ENCODE data around the gene USP7. TPM values are rescaled to one million over a fixed set of nuclear protein-coding genes. Genes with fewer than 3 reads are reported as not detected.

USP7 gene
- total and polyA plus RNA-seq, 4 donors: 13.7 to 85.6 (median 37.7) TPM

GRCh38 chr16:8999800-9000199 is 36.1 kb upstream of the USP7 start:
- Histone ChIP-seq H3K36me3 (ENCODE audit: control insufficient read depth in 4 of 4, insufficient read depth in 3 of 4, low read depth in 1 of 4, low read length in 3 of 4) (no peaks in the 10 kb centered on the region), H3K27me3 (ENCODE audit: control insufficient read depth in 4 of 4, insufficient read depth in 4 of 4, low read length in 3 of 4) (no peaks in the 10 kb centered on the region), H3K9ac (ENCODE audit: low read depth in 1 of 2, low read length in 2 of 2) (no peak overlapping the region), H3K4me3 (ENCODE audit: low read depth in 1 of 3, low read length in 3 of 3) (no peak overlapping the region), H3K4me1 (ENCODE audit: control insufficient read depth in 4 of 4, insufficient read depth in 4 of 4, low read length in 3 of 4) (no peaks in the 10 kb centered on the region), H3K27ac (ENCODE audit: low read depth in 1 of 2, low read length in 2 of 2) (no peak overlapping the region), H3K9me3 (ENCODE audit: control insufficient read depth in 4 of 4, low read length in 3 of 4) (no peaks in the 10 kb centered on the region)
- TF ChIP-seq GABPA (IDR thresholded peaks at IDR 0.05 in 1 of 2, conservative IDR thresholded peaks at IDR 0.05 in 1 of 2) (no peak), HNF4A (conservative IDR thresholded peaks at IDR 0.05) (no peak), YY1 (IDR thresholded peaks at IDR 0.05) (no peak), CTCF (IDR thresholded peaks at IDR 0.05; ENCODE audit: low read depth, low read length, missing input control) (no peak), HNF4G (IDR thresholded peaks at IDR 0.05) (no peak), FOXA2 (IDR thresholded peaks at IDR 0.05) (no peak), JUND (IDR thresholded peaks at IDR 0.05) (no peak), RXRA (IDR thresholded peaks at IDR 0.05) (no peak), SP1 (IDR thresholded peaks at IDR 0.05) (no peak), MAX (IDR thresholded peaks at IDR 0.05) (no peak), RAD21 (IDR thresholded peaks at IDR 0.05) (no peak), FOXA1 (IDR thresholded peaks at IDR 0.05) (no peak), EGR1 (IDR thresholded peaks at IDR 0.05; ENCODE audit: low read depth in 2 of 2) (no peak), ATF3 (IDR thresholded peaks at IDR 0.05) (no peak)
- DNase-seq (ENCODE audit: low spot score): no peak
- 81% methylated on average over 4 of the region's 4 CpGs for WGBS

GRCh38 chr16:8998108-8998507 is 34.4 kb upstream of the USP7 start:
- H3K27me3 ChIP-seq (ENCODE audit: control insufficient read depth in 4 of 4, insufficient read depth in 4 of 4, low read length in 3 of 4): no peaks in the 10 kb centered on the region
- H3K4me3 ChIP-seq (ENCODE audit: low read depth in 1 of 3, low read length in 3 of 3): no peak overlapping the region
- no peak for DNase-seq (ENCODE audit: low spot score)
- no peaks in the 10 kb centered on the region for H3K4me1 ChIP-seq (ENCODE audit: control insufficient read depth in 4 of 4, insufficient read depth in 4 of 4, low read length in 3 of 4)
- 91% methylated on average over 1 of the region's 1 CpG for WGBS
- H3K27ac ChIP-seq (ENCODE audit: low read depth in 1 of 2, low read length in 2 of 2): no peak overlapping the region
- H3K9me3 ChIP-seq (ENCODE audit: control insufficient read depth in 4 of 4, low read length in 3 of 4): no peaks in the 10 kb centered on the region
- H3K36me3 ChIP-seq (ENCODE audit: control insufficient read depth in 4 of 4, insufficient read depth in 3 of 4, low read depth in 1 of 4, low read length in 3 of 4): no peaks in the 10 kb centered on the region
- H3K9ac ChIP-seq (ENCODE audit: low read depth in 1 of 2, low read length in 2 of 2): no peak overlapping the region
- TF ChIP-seq RXRA (IDR thresholded peaks at IDR 0.05) (no peak), HNF4G (IDR thresholded peaks at IDR 0.05) (no peak)

GRCh38 chr16:8996891-8997290 is 33.2 kb upstream of the USP7 start:
- H3K4me1 ChIP-seq (ENCODE audit: control insufficient read depth in 4 of 4, insufficient read depth in 4 of 4, low read length in 3 of 4): no peaks in the 10 kb centered on the region
- no peaks in the 10 kb centered on the region for H3K27me3 ChIP-seq (ENCODE audit: control insufficient read depth in 4 of 4, insufficient read depth in 4 of 4, low read length in 3 of 4)
- no peaks in the 10 kb centered on the region for H3K9me3 ChIP-seq (ENCODE audit: control insufficient read depth in 4 of 4, low read length in 3 of 4)

More at GRCh38 chr16:8996891-8997290, 33.2 kb upstream of the USP7 start:
- TF ChIP-seq MAX (IDR thresholded peaks at IDR 0.05): no peak
- TF ChIP-seq EGR1 (IDR thresholded peaks at IDR 0.05; ENCODE audit: low read depth in 2 of 2): no peak
- TF ChIP-seq REST (IDR thresholded peaks at IDR 0.05): no peak
- TF ChIP-seq JUND (IDR thresholded peaks at IDR 0.05): no peak
- TF ChIP-seq FOXA1 (IDR thresholded peaks at IDR 0.05): no peak
- TF ChIP-seq SP1 (IDR thresholded peaks at IDR 0.05): no peak
- no peak for TF ChIP-seq RXRA (IDR thresholded peaks at IDR 0.05)
- no peak for TF ChIP-seq NR2F2 (IDR thresholded peaks at IDR 0.05)
- no peaks in the 10 kb centered on the region for H3K36me3 ChIP-seq (ENCODE audit: control insufficient read depth in 4 of 4, insufficient read depth in 3 of 4, low read depth in 1 of 4, low read length in 3 of 4)
- no peak overlapping the region for H3K27ac ChIP-seq (ENCODE audit: low read depth in 1 of 2, low read length in 2 of 2)
- no peak for DNase-seq (ENCODE audit: low spot score)
- WGBS: 84% methylated on average over 5 of the region's 5 CpGs
- H3K9ac ChIP-seq (ENCODE audit: low read depth in 1 of 2, low read length in 2 of 2): no peak overlapping the region
- H3K4me3 ChIP-seq (ENCODE audit: low read depth in 1 of 3, low read length in 3 of 3): no peak overlapping the region
